Measurements from ENCODE around the gene ZBTB16. TPM values are rescaled to one million over a fixed set of nuclear protein-coding genes. Genes with fewer than 3 reads are reported as not detected.

ZBTB16 gene
- total RNA-seq, 1 experiment from 2014 or later, result 0.21 TPM

DNA sequence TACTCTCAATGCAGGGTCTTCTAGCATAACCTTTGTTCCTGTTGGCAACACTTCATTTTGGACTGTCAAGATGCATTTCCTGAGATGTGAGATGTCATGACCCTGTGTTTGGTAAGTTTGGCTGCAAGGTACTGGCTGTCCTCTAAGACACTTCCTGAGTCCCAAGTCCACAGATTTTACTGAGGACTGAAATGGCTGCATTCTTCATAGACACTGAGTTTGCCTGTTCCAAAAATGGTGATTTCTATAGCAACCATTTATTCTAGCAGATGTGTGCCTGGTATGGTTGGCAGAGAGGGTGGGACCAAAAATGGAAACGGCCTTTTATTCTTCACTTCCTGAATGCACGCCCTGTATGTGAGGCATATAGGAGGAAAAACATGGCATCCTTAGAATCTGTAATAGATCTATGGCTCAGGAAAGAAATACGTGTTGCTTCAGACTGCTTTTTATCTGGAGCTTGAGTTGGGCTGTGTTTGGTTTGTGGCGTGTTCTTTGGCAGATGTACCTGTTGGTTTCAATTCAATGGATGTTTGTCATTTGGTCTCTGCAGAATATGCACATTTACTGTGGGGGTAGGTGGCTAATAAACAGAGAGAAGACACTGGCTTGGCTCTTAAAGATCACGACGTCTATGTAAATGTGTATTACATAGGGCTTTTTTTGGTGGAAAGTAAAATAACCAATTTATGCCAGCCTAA is 62.4 kb downstream of the ZBTB16 start:
- H3K9me3 ChIP-seq (ENCODE audit: control insufficient read depth, insufficient read depth, low read depth, low read length), result no peaks in the 10 kb centered on the region
- H3K27ac ChIP-seq (ENCODE audit: low read length), result no peak overlapping the region
- CTCF ChIA-PET, result interaction anchor here (0.6 kb wide), 1 partner anchor 27 kb away, joined by 9 read pairs; no protein-coding TSS in a partner anchor
- no peak for DNase-seq (ENCODE audit: low read depth, low spot score)
- intact Hi-C loops (cut with micrococcal nuclease; ENCODE audit: unreplicated experiment) (no loop called here), in situ Hi-C loops (cut with HindIII; ENCODE audit: low pct_unique_long_range_greater_than_20kb, low sequenced_read_pairs) (no loop called here)
- no peak for TF ChIP-seq POLR2AphosphoS5 (IDR thresholded peaks at IDR 0.05; ENCODE audit: low read depth, low read length)
- TF ChIP-seq SIN3A (IDR thresholded peaks at IDR 0.05; ENCODE audit: borderline replicate concordance, insufficient read depth, low read depth, low read length), result no peak
- TF ChIP-seq REST (IDR thresholded peaks at IDR 0.05; ENCODE audit: insufficient read depth in 1 of 2, low read depth in 2 of 2, low read length in 1 of 2), result no peak
- no peak for TF ChIP-seq CTCF (IDR thresholded peaks at IDR 0.05)
- TF ChIP-seq TCF7L2 (IDR thresholded peaks at IDR 0.05; ENCODE audit: low read depth, low read length), result no peak
- no peaks in the 10 kb centered on the region for H3K4me1 ChIP-seq (ENCODE audit: control insufficient read depth, insufficient read depth, low read length)
- H3K36me3 ChIP-seq (ENCODE audit: control insufficient read depth, insufficient read depth, low read length), result no peaks in the 10 kb centered on the region
- no peak overlapping the region for H3K4me3 ChIP-seq (ENCODE audit: low read depth in 2 of 2, low read length in 2 of 2)
- POLR2A ChIA-PET, result no interaction called here
- peaks cover 29% of the 10 kb centered on the region for H3K27me3 ChIP-seq (ENCODE audit: control insufficient read depth, insufficient read depth, low read length)
- no TSS peak for BruUV-seq (replicated peaks)
- ATAC-seq, result no peak

DNA sequence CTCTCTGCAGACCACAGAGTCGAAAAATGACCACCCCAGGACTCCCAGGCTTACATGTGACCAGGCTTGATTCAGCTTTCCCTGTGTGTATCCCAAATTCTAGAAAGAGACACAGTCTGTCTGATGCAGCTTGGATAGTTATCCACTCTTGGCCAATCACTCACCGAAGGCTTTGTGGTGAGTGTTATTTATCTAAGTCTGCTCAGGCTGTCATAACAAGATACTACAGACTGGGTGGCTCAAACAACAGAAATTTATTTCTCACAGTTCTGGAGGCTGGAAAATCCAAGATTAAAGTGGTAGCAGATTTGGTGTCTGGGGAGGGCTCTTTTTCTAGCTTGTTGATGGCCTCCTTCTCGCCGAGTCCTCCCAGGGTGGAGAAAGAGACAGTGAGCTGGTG is 63.2 kb downstream of the ZBTB16 start:
- TF ChIP-seq TCF7L2 (IDR thresholded peaks at IDR 0.05; ENCODE audit: low read depth, low read length) (no peak), CTCF (IDR thresholded peaks at IDR 0.05) (no peak), REST (IDR thresholded peaks at IDR 0.05; ENCODE audit: insufficient read depth in 1 of 2, low read depth in 2 of 2, low read length in 1 of 2) (no peak)
- H3K27ac ChIP-seq (ENCODE audit: low read length), result no peak overlapping the region
- no peaks in the 10 kb centered on the region for H3K36me3 ChIP-seq (ENCODE audit: control insufficient read depth, insufficient read depth, low read length)
- POLR2A ChIA-PET, result no interaction called here
- in situ Hi-C loops (cut with HindIII; ENCODE audit: low pct_unique_long_range_greater_than_20kb, low sequenced_read_pairs), result no loop called here
- H3K9me3 ChIP-seq (ENCODE audit: control insufficient read depth, insufficient read depth, low read depth, low read length), result no peaks in the 10 kb centered on the region
- H3K4me3 ChIP-seq (ENCODE audit: low read depth in 2 of 2, low read length in 2 of 2), result no peak overlapping the region
- peaks cover 27% of the 10 kb centered on the region for H3K27me3 ChIP-seq (ENCODE audit: control insufficient read depth, insufficient read depth, low read length)
- no peak for ATAC-seq
- no TSS peak for BruUV-seq (replicated peaks)
- CTCF ChIA-PET, result interaction anchor here (0.6 kb wide), 1 partner anchor 28 kb away, joined by 9 read pairs; no protein-coding TSS in a partner anchor
- intact Hi-C loops (cut with micrococcal nuclease; ENCODE audit: unreplicated experiment), result no loop called here
- DNase-seq (ENCODE audit: low read depth, low spot score), result no peak
- H3K4me1 ChIP-seq (ENCODE audit: control insufficient read depth, insufficient read depth, low read length), result no peaks in the 10 kb centered on the region

Measured in Panc1 (cell line).